ENCODE results near the gene PLEKHH3.

The PLEKHH3 gene

GRCh38 chr17:42690596-42690995, 13.8 kb upstream of the PLEKHH3 start:
- Histone ChIP-seq H3K9me2 (replicated peaks; ENCODE audit: low read depth, low read length) (no peaks in the 10 kb centered on the region), H2AFZ (ENCODE audit: low read length) (no peak overlapping the region), H3F3A (ENCODE audit: low read depth) (no peaks in the 10 kb centered on the region), H3K4me3 (ENCODE audit: low read length, poor library complexity, severe bottlenecking) (no peak overlapping the region), H3K79me2 (ENCODE audit: insufficient read depth, low read length) (no peaks in the 10 kb centered on the region), H3K9me3 (ENCODE audit: insufficient read depth, low read depth, low read length) (no peaks in the 10 kb centered on the region), H3K9ac (ENCODE audit: low read depth, low read length, poor library complexity, severe bottlenecking) (no peak overlapping the region), H3K4me1 (ENCODE audit: insufficient read depth, low read length, poor library complexity, severe bottlenecking) (no peaks in the 10 kb centered on the region), H4K20me1 (ENCODE audit: insufficient read depth, low read length, poor library complexity, severe bottlenecking) (no peaks in the 10 kb centered on the region), H3K27me3 (ENCODE audit: insufficient read depth, low read length, poor library complexity, severe bottlenecking) (no peaks in the 10 kb centered on the region), H3K36me3 (ENCODE audit: insufficient read depth, low read length) (no peaks in the 10 kb centered on the region), H3K4me2 (ENCODE audit: low read depth, low read length, poor library complexity, severe bottlenecking) (no peak overlapping the region)
- no peak for TF ChIP-seq EZH2phosphoT487 (IDR thresholded peaks at IDR 0.05; ENCODE audit: borderline replicate concordance)

GRCh38 chr17:42687707-42688320, 11.0 kb upstream of the PLEKHH3 start:
- no peaks in the 10 kb centered on the region for H3K4me1 ChIP-seq (ENCODE audit: insufficient read depth, low read length, poor library complexity, severe bottlenecking)
- no peak overlapping the region for H2AFZ ChIP-seq (ENCODE audit: low read length)
- H3F3A ChIP-seq (ENCODE audit: low read depth) = no peaks in the 10 kb centered on the region
- H3K4me2 ChIP-seq (ENCODE audit: low read depth, low read length, poor library complexity, severe bottlenecking) = no peak overlapping the region
- H3K79me2 ChIP-seq (ENCODE audit: insufficient read depth, low read length) = no peaks in the 10 kb centered on the region
- H3K9ac ChIP-seq (ENCODE audit: low read depth, low read length, poor library complexity, severe bottlenecking) = no peak overlapping the region
- H3K4me3 ChIP-seq (ENCODE audit: low read length, poor library complexity, severe bottlenecking) = no peak overlapping the region
- no peaks in the 10 kb centered on the region for H3K9me2 ChIP-seq (replicated peaks; ENCODE audit: low read depth, low read length)
- no peaks in the 10 kb centered on the region for H3K36me3 ChIP-seq (ENCODE audit: insufficient read depth, low read length)
- TF ChIP-seq, protein P1, sequence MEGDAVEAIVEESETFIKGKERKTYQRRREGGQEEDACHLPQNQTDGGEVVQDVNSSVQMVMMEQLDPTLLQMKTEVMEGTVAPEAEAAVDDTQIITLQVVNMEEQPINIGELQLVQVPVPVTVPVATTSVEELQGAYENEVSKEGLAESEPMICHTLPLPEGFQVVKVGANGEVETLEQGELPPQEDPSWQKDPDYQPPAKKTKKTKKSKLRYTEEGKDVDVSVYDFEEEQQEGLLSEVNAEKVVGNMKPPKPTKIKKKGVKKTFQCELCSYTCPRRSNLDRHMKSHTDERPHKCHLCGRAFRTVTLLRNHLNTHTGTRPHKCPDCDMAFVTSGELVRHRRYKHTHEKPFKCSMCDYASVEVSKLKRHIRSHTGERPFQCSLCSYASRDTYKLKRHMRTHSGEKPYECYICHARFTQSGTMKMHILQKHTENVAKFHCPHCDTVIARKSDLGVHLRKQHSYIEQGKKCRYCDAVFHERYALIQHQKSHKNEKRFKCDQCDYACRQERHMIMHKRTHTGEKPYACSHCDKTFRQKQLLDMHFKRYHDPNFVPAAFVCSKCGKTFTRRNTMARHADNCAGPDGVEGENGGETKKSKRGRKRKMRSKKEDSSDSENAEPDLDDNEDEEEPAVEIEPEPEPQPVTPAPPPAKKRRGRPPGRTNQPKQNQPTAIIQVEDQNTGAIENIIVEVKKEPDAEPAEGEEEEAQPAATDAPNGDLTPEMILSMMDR (conservative IDR thresholded peaks at IDR 0.05; ENCODE audit: low read length) = no peak
- TF ChIP-seq EZH2phosphoT487 (IDR thresholded peaks at IDR 0.05; ENCODE audit: borderline replicate concordance) = no peak
- no peaks in the 10 kb centered on the region for H4K20me1 ChIP-seq (ENCODE audit: insufficient read depth, low read length, poor library complexity, severe bottlenecking)
- H3K27me3 ChIP-seq (ENCODE audit: insufficient read depth, low read length, poor library complexity, severe bottlenecking) = no peaks in the 10 kb centered on the region
- H3K9me3 ChIP-seq (ENCODE audit: insufficient read depth, low read depth, low read length) = no peaks in the 10 kb centered on the region

DNA sequence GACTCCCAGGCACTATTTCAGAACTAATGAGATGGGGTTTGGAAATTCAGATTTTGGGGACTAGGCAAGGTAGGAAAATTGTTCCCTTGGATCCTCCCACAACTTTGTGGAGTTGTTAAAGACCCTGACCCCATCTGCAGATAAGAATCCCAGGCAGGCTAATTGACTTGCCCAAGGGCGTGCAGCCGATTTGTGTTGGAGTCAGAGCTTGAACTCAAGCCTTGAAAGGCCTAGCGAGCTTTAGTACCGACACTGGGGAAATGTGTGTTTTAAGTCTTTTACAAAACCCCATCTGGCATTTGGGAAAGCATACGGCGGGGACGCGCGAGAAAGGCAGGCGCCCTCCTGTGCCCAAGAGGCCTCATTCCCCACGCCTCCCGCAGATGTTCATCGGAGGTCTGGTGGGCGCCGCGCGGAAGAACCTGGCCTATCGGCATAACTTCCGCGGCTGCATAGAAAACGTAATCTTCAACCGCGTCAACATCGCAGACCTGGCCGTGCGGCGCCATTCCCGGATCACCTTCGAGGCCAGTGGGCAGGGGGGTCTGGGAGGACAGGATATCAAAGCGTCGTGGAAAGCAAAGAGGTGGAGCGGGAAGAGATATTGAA, 9.8 kb upstream of the PLEKHH3 start:
- TF ChIP-seq, protein P1 (conservative IDR thresholded peaks at IDR 0.05; ENCODE audit: low read length) = no peak
- TF ChIP-seq EZH2phosphoT487 (IDR thresholded peaks at IDR 0.05; ENCODE audit: borderline replicate concordance) = no peak
- Histone ChIP-seq H3K4me1 (ENCODE audit: insufficient read depth, low read length, poor library complexity, severe bottlenecking) (peaks cover 8% of the 10 kb centered on the region), H3K9ac (ENCODE audit: low read depth, low read length, poor library complexity, severe bottlenecking) (no peak overlapping the region), H3K4me3 (ENCODE audit: low read length, poor library complexity, severe bottlenecking) (no peak overlapping the region), H3K36me3 (ENCODE audit: insufficient read depth, low read length) (no peaks in the 10 kb centered on the region), H3K79me2 (ENCODE audit: insufficient read depth, low read length) (no peaks in the 10 kb centered on the region), H4K20me1 (ENCODE audit: insufficient read depth, low read length, poor library complexity, severe bottlenecking) (no peaks in the 10 kb centered on the region), H3K4me2 (ENCODE audit: low read depth, low read length, poor library complexity, severe bottlenecking) (no peak overlapping the region), H3K27me3 (ENCODE audit: insufficient read depth, low read length, poor library complexity, severe bottlenecking) (no peaks in the 10 kb centered on the region), H3F3A (ENCODE audit: low read depth) (no peaks in the 10 kb centered on the region), H2AFZ (ENCODE audit: low read length) (no peak overlapping the region), H3K9me2 (replicated peaks; ENCODE audit: low read depth, low read length) (no peaks in the 10 kb centered on the region), H3K9me3 (ENCODE audit: insufficient read depth, low read depth, low read length) (no peaks in the 10 kb centered on the region)

GRCh38 chr17:42685831-42686230, 9.0 kb upstream of the PLEKHH3 start:
- TF ChIP-seq, protein P1 (conservative IDR thresholded peaks at IDR 0.05; ENCODE audit: low read length) = no peak
- Histone ChIP-seq H2AFZ (ENCODE audit: low read length) (no peak overlapping the region), H3K9me2 (replicated peaks; ENCODE audit: low read depth, low read length) (no peaks in the 10 kb centered on the region), H3F3A (ENCODE audit: low read depth) (no peaks in the 10 kb centered on the region), H3K4me3 (ENCODE audit: low read length, poor library complexity, severe bottlenecking) (no peak overlapping the region), H3K9ac (ENCODE audit: low read depth, low read length, poor library complexity, severe bottlenecking) (no peak overlapping the region), H3K79me2 (ENCODE audit: insufficient read depth, low read length) (no peaks in the 10 kb centered on the region), H3K36me3 (ENCODE audit: insufficient read depth, low read length) (no peaks in the 10 kb centered on the region), H3K4me2 (ENCODE audit: low read depth, low read length, poor library complexity, severe bottlenecking) (no peak overlapping the region), H3K27me3 (ENCODE audit: insufficient read depth, low read length, poor library complexity, severe bottlenecking) (no peaks in the 10 kb centered on the region), H3K4me1 (ENCODE audit: insufficient read depth, low read length, poor library complexity, severe bottlenecking) (peaks cover 12% of the 10 kb centered on the region), H3K9me3 (ENCODE audit: insufficient read depth, low read depth, low read length) (no peaks in the 10 kb centered on the region), H4K20me1 (ENCODE audit: insufficient read depth, low read length, poor library complexity, severe bottlenecking) (no peaks in the 10 kb centered on the region)

Measured in Loucy (cell line).